HCT116 (cell line): ENCODE measurements around the gene ZNF853. TPM values are rescaled to one million over a fixed set of nuclear protein-coding genes. Genes with fewer than 3 reads are reported as not detected.

Source experiments
- ATAC-seq: fragments of 200-7000 bp; cut with Tn5 transposase; 2 replicates; pipeline ENCODE4 v1.9.1; 2020; ENCODE audit warnings: mild to moderate bottlenecking, moderate library complexity
- BruUV-seq: library from RNA; stranded (reverse); fragments of 400-500 nt; replicated peaks from 2 replicates; lab custom pipeline; 2021; lab: Mats Ljungman, UMichigan
- CTCF ChIA-PET: fragments of 300-600 bp; sonication (Branson Sonifier 250); formaldehyde crosslinking; loops from one replicate; lab custom pipeline; 2021; ENCODE audit warnings: antibody characterized with exemption; lab: Charles Lee
- POLR2A ChIA-PET: fragments of 300-600, 350-600 bp; sonication (Branson Sonifier 250); formaldehyde crosslinking; loops from one replicate; lab custom pipeline; 2021; ENCODE audit warnings: antibody characterized with exemption; lab: Charles Lee
- RAD21 ChIA-PET, 2 experiments: fragments of 300-600 bp; sonication (Branson Sonifier 250); formaldehyde crosslinking; loops; one replicate each; lab custom pipeline; 2023; ENCODE audit warnings: low total read pairs in 2 of 2; ENCODE audit not compliant: uncharacterized antibody in 2 of 2, unreplicated experiment in 2 of 2, low non-redundant PET in 1 of 2; lab: Charles Lee
- DNase-seq: peaks from one replicate; pipeline ENCODE4 v3.0.0-alpha.2; 2010; ENCODE audit warnings: low read depth, low spot score
- H2AFZ ChIP-seq: fragments of 200-600 bp; shearing (Covaris generic), sonication (generic); 2 replicates; pipeline ENCODE4 v1.6.1; 2017; ENCODE audit warnings: low read depth, mixed run types, mixed read lengths, antibody characterized with exemption, low read length; ENCODE audit not compliant: poor library complexity, severe bottlenecking
- H3K27ac ChIP-seq: 2 replicates; pipeline ENCODE4 v1.5.1; 2012; ENCODE audit warnings: low read depth, low read length
- H3K27me3 ChIP-seq: fragments of 200-600 bp; sonication (generic); 2 replicates; pipeline ENCODE4 v1.6.1; 2016; ENCODE audit warnings: mixed run types, low read length, mixed read lengths; ENCODE audit not compliant: insufficient read depth
- H3K36me3 ChIP-seq, 2 experiments: fragments of 200-500 bp in 1 of 2; fragments of 200-600 bp in 1 of 2; sonication (Bioruptor generic) in 1 of 2; sonication (generic) in 1 of 2; 2 replicates each; pipeline versions ENCODE4 v1.5.1 to v1.6.1; 2014 to 2016; ENCODE audit warnings: low read length in 2 of 2, inconsistent platforms in 1 of 2, mixed read lengths in 1 of 2, mixed run types in 1 of 2; ENCODE audit not compliant: insufficient read depth in 2 of 2, control insufficient read depth in 1 of 2
- H3K4me1 ChIP-seq, 2 experiments: fragments of 200-600 bp in 1 of 2; sonication (generic) in 1 of 2; 2 replicates each; pipeline versions ENCODE4 v1.5.1 to v1.6.1; 2012 to 2017; ENCODE audit warnings: low read length in 2 of 2, inconsistent platforms in 1 of 2, mild to moderate bottlenecking in 1 of 2, mixed read lengths in 1 of 2, mixed run types in 1 of 2, moderate library complexity in 1 of 2; ENCODE audit not compliant: insufficient read depth in 2 of 2, control insufficient read depth in 1 of 2
- H3K4me2 ChIP-seq: fragments of 200-600 bp; sonication (generic); 2 replicates; pipeline ENCODE4 v1.6.1; 2017; ENCODE audit warnings: mixed run types, low read length, mixed read lengths
- H3K4me3 ChIP-seq, 2 experiments: fragments of 200-600 bp in 1 of 2; sonication (generic) in 1 of 2; replicated peaks in 1 of 2; 2 replicates each; pipeline ENCODE4 v1.5.1; 2011 to 2016; ENCODE audit warnings: low read length in 2 of 2, control low read depth in 1 of 2, low read depth in 1 of 2, mild to moderate bottlenecking in 1 of 2, mixed read lengths in 1 of 2, mixed run types in 1 of 2
- H3K79me2 ChIP-seq: fragments of 200-600 bp; sonication (generic); 2 replicates; pipeline ENCODE4 v1.6.1; 2017; ENCODE audit warnings: mild to moderate bottlenecking, mixed run types, low read length, moderate library complexity, mixed read lengths; ENCODE audit not compliant: insufficient read depth
- H3K9ac ChIP-seq: fragments of 200-600 bp; sonication (generic); 2 replicates; pipeline ENCODE4 v1.6.1; 2016; ENCODE audit warnings: low read length, mixed read lengths
- H3K9me2 ChIP-seq: fragments of 200-600 bp; sonication (generic), shearing (Covaris generic); 2 replicates; pipeline ENCODE4 v1.6.1; 2017; ENCODE audit warnings: mixed run types, mild to moderate bottlenecking, moderate library complexity; ENCODE audit not compliant: insufficient read depth
- H3K9me3 ChIP-seq, 2 experiments: fragments of 200-500 bp in 1 of 2; fragments of 200-600 bp in 1 of 2; sonication (Bioruptor generic) in 1 of 2; sonication (generic) in 1 of 2; 2 replicates each; pipeline ENCODE4 v1.6.1; 2014 to 2017; ENCODE audit warnings: low read length in 2 of 2, mixed read lengths in 2 of 2, inconsistent platforms in 1 of 2, low read depth in 1 of 2, mild to moderate bottlenecking in 1 of 2, mixed run types in 1 of 2, moderate library complexity in 1 of 2; ENCODE audit not compliant: control insufficient read depth in 1 of 2, insufficient read depth in 1 of 2
- H4K20me1 ChIP-seq: fragments of 200-600 bp; sonication (generic), shearing (Covaris generic); 2 replicates; pipeline ENCODE4 v1.6.1; 2017; ENCODE audit warnings: mixed run types, mild to moderate bottlenecking, moderate library complexity; ENCODE audit not compliant: insufficient read depth
- CTCF ChIP-seq, 3 experiments: fragments of 200-600 bp in 1 of 3; sonication (generic) in 1 of 3; IDR thresholded peaks in 2 of 3; conservative IDR thresholded peaks in 1 of 3; 2 replicates each; pipeline ENCODE4 v1.5.1; 2012 to 2017; ENCODE audit warnings: low read depth in 2 of 3, low read length in 2 of 3, antibody characterized with exemption in 1 of 3, borderline replicate concordance in 1 of 3, control low read depth in 1 of 3, mild to moderate bottlenecking in 1 of 3, mixed read lengths in 1 of 3, mixed run types in 1 of 3, moderate library complexity in 1 of 3; ENCODE audit not compliant: insufficient read depth in 1 of 3
- ELF1 ChIP-seq: IDR thresholded peaks from 2 replicates; pipeline ENCODE4 v1.6.1; 2012; ENCODE audit warnings: low read depth, borderline replicate concordance
- JUND ChIP-seq: IDR thresholded peaks from 2 replicates; pipeline ENCODE4 v1.6.1; 2012
- YY1 ChIP-seq: IDR thresholded peaks from 2 replicates; pipeline ENCODE4 v1.6.1; 2011; ENCODE audit warnings: low read length, low read depth, moderate library complexity, mild to moderate bottlenecking; ENCODE audit not compliant: insufficient replicate concordance; ENCODE audit errors: extremely low read depth
- ZBTB33 ChIP-seq: IDR thresholded peaks from 2 replicates; pipeline ENCODE4 v1.6.1; 2011; ENCODE audit warnings: mild to moderate bottlenecking, low read length, moderate library complexity; ENCODE audit not compliant: insufficient replicate concordance; ENCODE audit errors: extremely low read depth
- ZFX ChIP-seq: fragments of 450-650 bp; IDR thresholded peaks from 2 replicates; pipeline ENCODE4 v1.6.1; 2017
- intact Hi-C: fragments of 100-400 bp; cut with micrococcal nuclease; formaldehyde crosslinking; loops from 2 replicates; pipeline ENCODE4 v1.10.0; 2022
- total RNA-seq: library from RNA; stranded (reverse); gene quantifications from one replicate; pipeline ENCODE4 v1.2.1, GENCODE V29; 2021; ENCODE audit not compliant: unreplicated experiment

The ZNF853 gene
- total RNA-seq, 1 experiment from 2014 or later: 0.05 TPM

- no peaks in the 10 kb centered on the region for H3K9me2 ChIP-seq
- no peak overlapping the region for H2AFZ ChIP-seq
- H3K27me3 ChIP-seq: no peaks in the 10 kb centered on the region
- H3K9me3 ChIP-seq: no peaks in the 10 kb centered on the region
- ATAC-seq: no peak
- no peak overlapping the region for H3K4me2 ChIP-seq
- no peak overlapping the region for H3K4me3 ChIP-seq
- peaks cover 2 to 14% of the 10 kb centered on the region in 2 experiments; a peak in 2 of 4 replicates for H3K4me1 ChIP-seq
- ChIA-PET RAD21 (no interaction called here), CTCF (no interaction called here), POLR2A (no interaction called here)
- intact Hi-C loops: no loop called here
- no peak overlapping the region for H3K27ac ChIP-seq
- BruUV-seq: no TSS peak
- no peak for DNase-seq
- TF ChIP-seq JUND (no peak), ZBTB33 (no peak), YY1 (no peak), CTCF (IDR thresholded peaks at IDR 0.05 in 2 of 3, conservative IDR thresholded peaks at IDR 0.05 in 1 of 3; ENCODE audit: borderline replicate concordance in 1 of 3, insufficient read depth in 1 of 3, low read depth in 2 of 3, low read length in 2 of 3) (no peak), ZFX (no peak), ELF1 (no peak)
- no peaks in the 10 kb centered on the region for H4K20me1 ChIP-seq
- peaks cover 20 to 24% of the 10 kb centered on the region in 2 experiments; a peak in 2 of 4 replicates for H3K36me3 ChIP-seq
- peaks cover 44% of the 10 kb centered on the region for H3K79me2 ChIP-seq
- no peak overlapping the region for H3K9ac ChIP-seq
Measured at GRCh38 chr7:6641305-6642035, 26.1 kb downstream of the ZNF853 start.
